NOMO-1 treated with DMSO at 0.1 percent for 48 hours (cell line): Measurements from ENCODE around the gene DDX56.

ENCODE experiments used
- DNase-seq: peaks from one replicate; lab custom pipeline; 2025; ENCODE audit not compliant: unreplicated experiment; lab: John Stamatoyannopoulos, UW

DDX56 gene

GRCh38 chr7:44573464-44574286, at the start of gene DDX56:
Gene DDX56 (minus strand): TSS chr7:44573908. CDS start chr7:44573895, 13 bp downstream.
- peak; percentile 94 for DNase-seq

GRCh38 chr7:44622342-44623151, 48.8 kb upstream of the DDX56 start:
- DNase-seq, result no peak

- no peak for DNase-seq
These were observed 48.0 kb upstream of the DDX56 start for GRCh38 chr7:44621750-44622103.

- DNase-seq, result no peak
These were observed 47.5 kb upstream of the DDX56 start for GRCh38 chr7:44621034-44621749.

- no peak for DNase-seq
These were observed 45.0 kb upstream of the DDX56 start for GRCh38 chr7:44618753-44619152.

- DNase-seq, result no peak
These were observed 44.3 kb upstream of the DDX56 start for GRCh38 chr7:44618045-44618444.

GRCh38 chr7:44617225-44617890, 43.6 kb upstream of the DDX56 start:
- DNase-seq, result no peak

GRCh38 chr7:44616545-44616944, 42.8 kb upstream of the DDX56 start:
- no peak for DNase-seq

- no peak for DNase-seq
These were observed 42.1 kb upstream of the DDX56 start for GRCh38 chr7:44615793-44616192.

- peak; percentile 52 for DNase-seq
These were observed 41.5 kb upstream of the DDX56 start for GRCh38 chr7:44615149-44615611.

GRCh38 chr7:44609829-44610228, 36.1 kb upstream of the DDX56 start:
- DNase-seq, result no peak

- no peak for DNase-seq
These were observed 35.4 kb upstream of the DDX56 start for GRCh38 chr7:44608916-44609648.

- DNase-seq, result no peak
These were observed 33.7 kb upstream of the DDX56 start for GRCh38 chr7:44607141-44608068.

GRCh38 chr7:44606341-44607140, 32.8 kb upstream of the DDX56 start, which contains the start of gene OGDH:
Gene OGDH (plus strand): TSS chr7:44606627. CDS start chr7:44624344, 17,717 bp downstream.
- peak; percentile 98 for DNase-seq

- DNase-seq, result peak; percentile 27
These were observed 31.2 kb upstream of the DDX56 start for GRCh38 chr7:44604941-44605340.

- DNase-seq, result no peak
These were observed 29.5 kb upstream of the DDX56 start for GRCh38 chr7:44603193-44603592.

- no peak for DNase-seq
These were observed 28.8 kb upstream of the DDX56 start for GRCh38 chr7:44602576-44602910.

- DNase-seq, result no peak
These were observed 25.5 kb upstream of the DDX56 start for GRCh38 chr7:44599222-44599621.
